ENCODE data around the gene GPHN. TPM values are rescaled to one million over a fixed set of nuclear protein-coding genes. Genes with fewer than 3 reads are reported as not detected.

Gene GPHN
- total RNA-seq, 1 experiment from 2014 or later, result 4.1 TPM

- Histone ChIP-seq H3K79me2 (ENCODE audit: low read length) (no peaks in the 10 kb centered on the region), H4K20me1 (ENCODE audit: insufficient read depth, low read depth, low read length) (no peaks in the 10 kb centered on the region), H3K9me3 (ENCODE audit: low read length) (no peaks in the 10 kb centered on the region), H3K27ac (ENCODE audit: low read length) (no peak overlapping the region), H3K9me2 (replicated peaks; ENCODE audit: insufficient read depth, low read length) (no peaks in the 10 kb centered on the region), H3K9ac (ENCODE audit: low read length) (no peak overlapping the region), H3K27me3 (ENCODE audit: low read length) (no peaks in the 10 kb centered on the region; the same call in 1 of the 2 replicates), H3K36me3 (ENCODE audit: insufficient read depth, low read length) (no peaks in the 10 kb centered on the region), H3K4me2 (ENCODE audit: low read depth, low read length, poor library complexity, severe bottlenecking) (no peak overlapping the region), H3K4me1 (ENCODE audit: low read length) (no peaks in the 10 kb centered on the region), H2AFZ (ENCODE audit: low read length) (no peak overlapping the region), H3K4me3 (ENCODE audit: low read length) (no peak overlapping the region)
- DNase-seq, result no peak
Measured at GRCh38 chr14:66636240-66636639, 128.3 kb downstream of the GPHN start.

- H2AFZ ChIP-seq (ENCODE audit: low read length), result no peak overlapping the region
- H3K9ac ChIP-seq (ENCODE audit: low read length), result no peak overlapping the region
- no peaks in the 10 kb centered on the region; the same call in 1 of the 2 replicates for H3K27me3 ChIP-seq (ENCODE audit: low read length)
- H3K9me2 ChIP-seq (replicated peaks; ENCODE audit: insufficient read depth, low read length), result no peaks in the 10 kb centered on the region
- DNase-seq, result no peak
- H3K9me3 ChIP-seq (ENCODE audit: low read length), result no peaks in the 10 kb centered on the region
- no peak overlapping the region for H3K4me3 ChIP-seq (ENCODE audit: low read length)
- no peak overlapping the region for H3K27ac ChIP-seq (ENCODE audit: low read length)
- no peaks in the 10 kb centered on the region for H4K20me1 ChIP-seq (ENCODE audit: insufficient read depth, low read depth, low read length)
- no peaks in the 10 kb centered on the region for H3K79me2 ChIP-seq (ENCODE audit: low read length)
- no peak overlapping the region for H3K4me2 ChIP-seq (ENCODE audit: low read depth, low read length, poor library complexity, severe bottlenecking)
- no peaks in the 10 kb centered on the region for H3K36me3 ChIP-seq (ENCODE audit: insufficient read depth, low read length)
- H3K4me1 ChIP-seq (ENCODE audit: low read length), result no peaks in the 10 kb centered on the region
Measured at GRCh38 chr14:66638689-66639088, 130.7 kb downstream of the GPHN start.

GRCh38 chr14:66641861-66642635 is 134.1 kb downstream of the GPHN start:
- H3K4me2 ChIP-seq (ENCODE audit: low read depth, low read length, poor library complexity, severe bottlenecking), result no peak overlapping the region
- H2AFZ ChIP-seq (ENCODE audit: low read length), result no peak overlapping the region
- no peak overlapping the region for H3K27ac ChIP-seq (ENCODE audit: low read length)
- H3K79me2 ChIP-seq (ENCODE audit: low read length), result no peaks in the 10 kb centered on the region
- H3K4me3 ChIP-seq (ENCODE audit: low read length), result no peak overlapping the region
- no peak for DNase-seq
- no peaks in the 10 kb centered on the region for H3K4me1 ChIP-seq (ENCODE audit: low read length)
- H3K9me2 ChIP-seq (replicated peaks; ENCODE audit: insufficient read depth, low read length), result no peaks in the 10 kb centered on the region
- no peaks in the 10 kb centered on the region for H4K20me1 ChIP-seq (ENCODE audit: insufficient read depth, low read depth, low read length)
- H3K27me3 ChIP-seq (ENCODE audit: low read length), result no peaks in the 10 kb centered on the region; the same call in 1 of the 2 replicates
- H3K9me3 ChIP-seq (ENCODE audit: low read length), result no peaks in the 10 kb centered on the region
- H3K36me3 ChIP-seq (ENCODE audit: insufficient read depth, low read length), result no peaks in the 10 kb centered on the region
- no peak overlapping the region for H3K9ac ChIP-seq (ENCODE audit: low read length)

- no peak overlapping the region for H3K4me3 ChIP-seq (ENCODE audit: low read length)
- H3K36me3 ChIP-seq (ENCODE audit: insufficient read depth, low read length), result no peaks in the 10 kb centered on the region
- H4K20me1 ChIP-seq (ENCODE audit: insufficient read depth, low read depth, low read length), result no peaks in the 10 kb centered on the region
- H2AFZ ChIP-seq (ENCODE audit: low read length), result no peak overlapping the region
- no peaks in the 10 kb centered on the region for H3K79me2 ChIP-seq (ENCODE audit: low read length)
- no peak overlapping the region for H3K27ac ChIP-seq (ENCODE audit: low read length)
- no peaks in the 10 kb centered on the region for H3K9me3 ChIP-seq (ENCODE audit: low read length)
- DNase-seq, result no peak
- no peaks in the 10 kb centered on the region for H3K27me3 ChIP-seq (ENCODE audit: low read length)
- H3K9ac ChIP-seq (ENCODE audit: low read length), result no peak overlapping the region
- H3K4me2 ChIP-seq (ENCODE audit: low read depth, low read length, poor library complexity, severe bottlenecking), result no peak overlapping the region
- H3K4me1 ChIP-seq (ENCODE audit: low read length), result no peaks in the 10 kb centered on the region
- H3K9me2 ChIP-seq (replicated peaks; ENCODE audit: insufficient read depth, low read length), result no peaks in the 10 kb centered on the region
Measured at GRCh38 chr14:66643344-66643743, 135.4 kb downstream of the GPHN start.

GRCh38 chr14:66645716-66646115 is 137.8 kb downstream of the GPHN start:
- Histone ChIP-seq H3K27me3 (ENCODE audit: low read length) (no peaks in the 10 kb centered on the region), H3K9ac (ENCODE audit: low read length) (no peak overlapping the region), H3K4me2 (ENCODE audit: low read depth, low read length, poor library complexity, severe bottlenecking) (no peak overlapping the region), H3K4me1 (ENCODE audit: low read length) (no peaks in the 10 kb centered on the region), H3K27ac (ENCODE audit: low read length) (no peak overlapping the region), H3K4me3 (ENCODE audit: low read length) (no peak overlapping the region), H2AFZ (ENCODE audit: low read length) (no peak overlapping the region), H3K9me2 (replicated peaks; ENCODE audit: insufficient read depth, low read length) (no peaks in the 10 kb centered on the region), H3K79me2 (ENCODE audit: low read length) (no peaks in the 10 kb centered on the region), H3K9me3 (ENCODE audit: low read length) (no peaks in the 10 kb centered on the region), H3K36me3 (ENCODE audit: insufficient read depth, low read length) (no peaks in the 10 kb centered on the region), H4K20me1 (ENCODE audit: insufficient read depth, low read depth, low read length) (no peaks in the 10 kb centered on the region)
- no peak for DNase-seq

GRCh38 chr14:66649498-66649897 is 141.6 kb downstream of the GPHN start:
- Histone ChIP-seq H3K4me3 (ENCODE audit: low read length) (no peak overlapping the region), H3K4me2 (ENCODE audit: low read depth, low read length, poor library complexity, severe bottlenecking) (no peak overlapping the region), H3K4me1 (ENCODE audit: low read length) (no peaks in the 10 kb centered on the region), H3K27me3 (ENCODE audit: low read length) (no peaks in the 10 kb centered on the region), H3K9ac (ENCODE audit: low read length) (no peak overlapping the region), H3K27ac (ENCODE audit: low read length) (no peak overlapping the region), H3K9me2 (replicated peaks; ENCODE audit: insufficient read depth, low read length) (no peaks in the 10 kb centered on the region), H3K9me3 (ENCODE audit: low read length) (no peaks in the 10 kb centered on the region), H3K36me3 (ENCODE audit: insufficient read depth, low read length) (no peaks in the 10 kb centered on the region), H3K79me2 (ENCODE audit: low read length) (no peaks in the 10 kb centered on the region), H4K20me1 (ENCODE audit: insufficient read depth, low read depth, low read length) (no peaks in the 10 kb centered on the region), H2AFZ (ENCODE audit: low read length) (no peak overlapping the region)
- no peak for DNase-seq

- DNase-seq, result no peak
- H3K36me3 ChIP-seq (ENCODE audit: insufficient read depth, low read length), result no peaks in the 10 kb centered on the region
- H3K9me2 ChIP-seq (replicated peaks; ENCODE audit: insufficient read depth, low read length), result no peaks in the 10 kb centered on the region
- no peak overlapping the region for H3K9ac ChIP-seq (ENCODE audit: low read length)
- no peak overlapping the region for H3K27ac ChIP-seq (ENCODE audit: low read length)
- no peak overlapping the region for H3K4me2 ChIP-seq (ENCODE audit: low read depth, low read length, poor library complexity, severe bottlenecking)
- H3K79me2 ChIP-seq (ENCODE audit: low read length), result no peaks in the 10 kb centered on the region
- H2AFZ ChIP-seq (ENCODE audit: low read length), result no peak overlapping the region
- H4K20me1 ChIP-seq (ENCODE audit: insufficient read depth, low read depth, low read length), result no peaks in the 10 kb centered on the region
- H3K9me3 ChIP-seq (ENCODE audit: low read length), result no peaks in the 10 kb centered on the region
- H3K27me3 ChIP-seq (ENCODE audit: low read length), result no peaks in the 10 kb centered on the region
- no peaks in the 10 kb centered on the region for H3K4me1 ChIP-seq (ENCODE audit: low read length)
- no peak overlapping the region for H3K4me3 ChIP-seq (ENCODE audit: low read length)
Measured at GRCh38 chr14:66650491-66650911, 142.6 kb downstream of the GPHN start.

GRCh38 chr14:66651536-66652220 is 143.7 kb downstream of the GPHN start:
- no peak overlapping the region for H2AFZ ChIP-seq (ENCODE audit: low read length)
- no peaks in the 10 kb centered on the region for H3K27me3 ChIP-seq (ENCODE audit: low read length)
- H3K36me3 ChIP-seq (ENCODE audit: insufficient read depth, low read length), result no peaks in the 10 kb centered on the region
- no peak overlapping the region for H3K27ac ChIP-seq (ENCODE audit: low read length)
- H3K4me2 ChIP-seq (ENCODE audit: low read depth, low read length, poor library complexity, severe bottlenecking), result no peak overlapping the region
- no peak for DNase-seq
- H3K9me2 ChIP-seq (replicated peaks; ENCODE audit: insufficient read depth, low read length), result no peaks in the 10 kb centered on the region
- H3K79me2 ChIP-seq (ENCODE audit: low read length), result no peaks in the 10 kb centered on the region
- no peak overlapping the region for H3K4me3 ChIP-seq (ENCODE audit: low read length)
- no peaks in the 10 kb centered on the region for H4K20me1 ChIP-seq (ENCODE audit: insufficient read depth, low read depth, low read length)
- no peaks in the 10 kb centered on the region for H3K4me1 ChIP-seq (ENCODE audit: low read length)
- peaks cover 7% of the 10 kb centered on the region for H3K9me3 ChIP-seq (ENCODE audit: low read length)
- no peak overlapping the region for H3K9ac ChIP-seq (ENCODE audit: low read length)
